ENCODE data around the gene MDM2. TPM values are rescaled to one million over a fixed set of nuclear protein-coding genes. Genes with fewer than 3 reads are reported as not detected.

Gene MDM2
- total RNA-seq, 4 donors from 2014 or later = 46.5 to 87.1 (median 67.9) TPM

- H3K36me3 ChIP-seq = peaks cover 14 to 100% (median 59%) of the 10 kb centered on the region in 3 donors
- TF ChIP-seq POLR2A (IDR thresholded peaks at IDR 0.05) = no peak
- TF ChIP-seq CTCF (IDR thresholded peaks at IDR 0.05) = no peak
- no peaks in the 10 kb centered on the region for H3K9me3 ChIP-seq
- H3K27ac ChIP-seq = no peak overlapping the region
- WGBS, 2 donors = 70 to 82% methylated on average over 5 to 6 of the region's 6 CpGs
- no peak overlapping the region for H3K4me3 ChIP-seq
- DNase-seq = no peak
- intact Hi-C loops (cut with DNase I) = no loop called here
- peaks cover 0 to 4% (median 0%) of the 10 kb centered on the region in 3 donors for H3K4me1 ChIP-seq
- no peaks in the 10 kb centered on the region for H3K27me3 ChIP-seq
These were observed 13.6 kb downstream of the MDM2 start for GRCh38 chr12:68821357-68822188.

- 84 to 98% methylated on average over 3 of the region's 3 CpGs for WGBS, 2 donors
- intact Hi-C loops (cut with DNase I) = no loop called here
- Histone ChIP-seq H3K4me1 (peaks cover 0 to 4% (median 0%) of the 10 kb centered on the region in 3 donors), H3K4me3 (no peak overlapping the region), H3K36me3 (peaks cover 14 to 100% (median 50%) of the 10 kb centered on the region in 3 donors), H3K9me3 (no peaks in the 10 kb centered on the region), H3K27ac (no peak overlapping the region), H3K27me3 (no peaks in the 10 kb centered on the region)
- TF ChIP-seq CTCF (IDR thresholded peaks at IDR 0.05) (no peak), POLR2A (IDR thresholded peaks at IDR 0.05) (no peak)
- DNase-seq = no peak
These were observed 15.7 kb downstream of the MDM2 start for GRCh38 chr12:68823696-68824095.

- intact Hi-C loops (cut with DNase I) = no loop called here
- Histone ChIP-seq H3K27ac (no peak overlapping the region), H3K4me3 (no peak overlapping the region), H3K4me1 (peaks cover 0 to 4% (median 0%) of the 10 kb centered on the region in 3 donors), H3K36me3 (peaks cover 14 to 100% (median 54%) of the 10 kb centered on the region in 3 donors), H3K27me3 (no peaks in the 10 kb centered on the region), H3K9me3 (no peaks in the 10 kb centered on the region)
- 95 to 97% methylated on average over 4 to 5 of the region's 5 CpGs for WGBS, 2 donors
- TF ChIP-seq CTCF (IDR thresholded peaks at IDR 0.05) (no peak), POLR2A (IDR thresholded peaks at IDR 0.05) (no peak)
- DNase-seq = no peak
These were observed 16.2 kb downstream of the MDM2 start for GRCh38 chr12:68824131-68824530.

GRCh38 chr12:68824597-68825250 lies 16.7 kb downstream of the MDM2 start:
- Histone ChIP-seq H3K4me1 (peaks cover 0 to 4% (median 0%) of the 10 kb centered on the region in 3 donors), H3K9me3 (no peaks in the 10 kb centered on the region), H3K27ac (no peak overlapping the region), H3K4me3 (no peak overlapping the region), H3K27me3 (no peaks in the 10 kb centered on the region), H3K36me3 (peaks cover 14 to 100% (median 53%) of the 10 kb centered on the region in 3 donors)
- no peak for DNase-seq
- intact Hi-C loops (cut with DNase I) = no loop called here
- WGBS, 2 donors = 89 to 95% methylated on average over 9 to 12 of the region's 16 CpGs
- TF ChIP-seq POLR2A (IDR thresholded peaks at IDR 0.05) (no peak), CTCF (IDR thresholded peaks at IDR 0.05) (no peak)

Measured in esophagus squamous epithelium (tissue), 5 donors.